ENCODE data around the gene AVPR1B.

The AVPR1B gene

GRCh38 chr1:206117151-206117948 is at the start of gene AVPR1B:
AVPR1B (minus strand) TSS chr1:206117388; CDS start chr1:206116890, 498 bp downstream.
- no peak for DNase-seq

- DNase-seq: no peak
These were observed 28.6 kb upstream of the AVPR1B start for GRCh38 chr1:206145771-206146290.

GRCh38 chr1:206144605-206145004 is 27.4 kb upstream of the AVPR1B start:
- no peak for DNase-seq

- DNase-seq: no peak
These were observed 26.5 kb upstream of the AVPR1B start for GRCh38 chr1:206143537-206144172.

GRCh38 chr1:206142770-206143169 is 25.6 kb upstream of the AVPR1B start:
- DNase-seq: no peak

GRCh38 chr1:206142011-206142410 is 24.8 kb upstream of the AVPR1B start:
- no peak for DNase-seq

- no peak for DNase-seq
These were observed 19.1 kb upstream of the AVPR1B start for GRCh38 chr1:206136241-206136640.

- DNase-seq: no peak
These were observed 18.1 kb upstream of the AVPR1B start for GRCh38 chr1:206135248-206135647.

GRCh38 chr1:206133751-206134415 is 16.7 kb upstream of the AVPR1B start:
- DNase-seq: no peak

GRCh38 chr1:206131037-206131436 is 13.8 kb upstream of the AVPR1B start:
- no peak for DNase-seq

- no peak for DNase-seq
These were observed 11.0 kb upstream of the AVPR1B start for GRCh38 chr1:206128196-206128595.

- DNase-seq: no peak
These were observed 10.1 kb upstream of the AVPR1B start for GRCh38 chr1:206127336-206127735.

- no peak for DNase-seq
These were observed 8.2 kb upstream of the AVPR1B start for GRCh38 chr1:206125346-206125745.

- no peak for DNase-seq
These were observed 5.5 kb upstream of the AVPR1B start for GRCh38 chr1:206122686-206123085.

- DNase-seq: no peak
These were observed 4.1 kb upstream of the AVPR1B start for GRCh38 chr1:206121269-206121668.

GRCh38 chr1:206120406-206120805 is 3.2 kb upstream of the AVPR1B start:
- no peak for DNase-seq

GRCh38 chr1:206116873-206117150 is 376 bp downstream of the AVPR1B start:
- no peak for DNase-seq

- DNase-seq: no peak
These were observed 856 bp downstream of the AVPR1B start for GRCh38 chr1:206116191-206116872.

GRCh38 chr1:206115791-206116190 is 1.4 kb downstream of the AVPR1B start:
- no peak for DNase-seq

GRCh38 chr1:206114692-206115640 is 2.2 kb downstream of the AVPR1B start:
- DNase-seq: no peak

- DNase-seq: no peak
These were observed 4.4 kb downstream of the AVPR1B start for GRCh38 chr1:206112600-206113301.
